Measurements from ENCODE around the gene CCDC183.
"Not testable (repeated sequence)": the region's sequence is repeated elsewhere in the genome, so short reads cannot be mapped to it uniquely, and the experiment has no call there.

CCDC183 gene

DNA sequence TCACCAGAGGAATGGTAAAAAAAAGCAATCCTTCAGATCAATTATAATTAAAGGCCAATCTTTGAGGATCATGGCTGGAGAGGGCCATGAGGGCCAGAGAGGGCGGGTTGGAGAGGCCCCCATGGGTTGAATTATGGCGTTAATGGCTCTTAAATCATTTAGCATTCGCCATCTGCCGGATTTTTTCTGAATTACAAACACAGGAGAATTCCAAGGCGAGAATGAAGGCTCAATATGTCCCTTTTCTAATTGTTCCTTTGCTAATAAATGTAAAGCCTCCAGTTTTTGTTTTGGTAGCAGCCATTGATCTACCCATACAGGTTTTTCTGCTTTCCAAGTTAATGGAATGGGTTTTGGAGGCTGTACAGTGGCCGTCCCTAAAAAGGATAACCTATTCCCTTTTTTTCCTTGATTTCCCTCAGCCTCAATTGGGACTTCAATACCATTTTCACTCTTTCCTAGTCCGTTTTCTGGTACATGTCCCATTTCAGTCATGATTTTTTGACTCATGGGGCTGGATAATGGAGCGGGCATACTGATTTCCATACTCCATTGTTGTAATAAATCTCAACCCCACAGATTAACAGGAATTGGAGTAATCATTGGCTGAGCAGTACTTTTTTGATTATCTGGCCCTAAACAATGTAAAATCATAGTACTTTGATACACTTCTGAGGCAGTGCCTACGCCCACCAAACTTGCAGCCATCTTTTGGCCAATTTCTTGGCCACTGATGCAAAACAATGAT is 11.7 kb upstream of the CCDC183 start:
- DNase-seq (ENCODE audit: low read depth in 3 of 3, low spot score in 1 of 3), result no peak

- no peak for DNase-seq (ENCODE audit: low read depth in 3 of 3, low spot score in 1 of 3)
Measured at GRCh38 chr9:136784997-136785361, 11.2 kb upstream of the CCDC183 start.

DNA sequence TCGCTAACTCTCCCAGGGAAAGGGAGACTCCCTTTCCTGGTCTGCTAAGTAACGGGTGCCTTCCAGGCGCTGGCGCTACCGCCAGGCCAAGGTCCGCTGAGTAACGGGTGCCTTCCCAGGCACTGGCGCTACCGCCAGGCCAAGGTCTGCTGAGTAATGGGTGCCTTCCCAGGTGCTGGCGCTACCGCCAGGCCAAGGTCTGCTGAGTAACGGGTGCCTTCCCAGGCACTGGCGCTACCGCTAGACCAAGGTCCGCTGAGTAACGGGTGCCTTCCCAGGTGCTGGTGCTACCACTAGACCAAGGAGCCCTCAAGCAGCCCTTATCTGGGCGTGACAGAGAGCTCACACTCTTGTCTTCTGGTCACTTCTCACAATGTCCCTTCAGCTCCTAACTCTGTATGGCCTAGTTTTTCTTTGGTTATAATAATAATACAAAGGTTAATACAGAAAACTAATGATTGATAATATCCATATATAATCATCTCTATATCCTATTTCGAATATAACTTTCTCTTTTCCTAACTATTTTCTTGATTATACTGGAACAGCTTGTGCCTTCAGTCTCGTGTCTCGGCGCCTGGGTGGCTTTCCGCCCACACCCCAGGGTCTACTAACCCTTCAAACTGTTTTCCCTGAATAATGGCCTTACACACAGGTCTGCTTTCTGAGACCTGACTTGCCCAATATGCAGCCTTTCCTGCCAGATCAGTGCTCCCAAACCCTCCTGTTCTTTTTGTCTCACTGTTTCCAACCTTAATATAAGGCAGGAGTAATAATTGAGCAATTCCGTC is 10.4 kb upstream of the CCDC183 start:
- not testable (repeated sequence) for DNase-seq (ENCODE audit: low read depth in 3 of 3, low spot score in 1 of 3)

DNA sequence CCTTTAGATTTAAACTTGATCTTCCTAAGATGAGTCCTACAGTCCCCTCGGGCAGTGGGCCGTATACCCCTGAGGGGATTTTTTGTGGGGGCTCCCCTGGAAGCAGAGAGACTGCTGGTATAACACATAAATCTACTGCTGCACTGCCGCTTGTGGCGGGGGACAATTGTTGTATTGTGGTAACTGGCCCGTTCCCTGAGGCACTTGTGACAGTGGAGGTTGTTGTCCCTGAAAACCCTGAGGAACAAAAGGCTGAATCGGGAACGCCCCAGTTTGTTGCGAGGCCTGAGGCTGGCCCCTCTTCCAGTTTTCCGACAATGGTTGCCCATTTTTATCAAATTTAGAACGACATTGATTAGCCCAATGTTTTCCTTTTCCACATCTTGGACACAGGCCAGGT is 9.7 kb upstream of the CCDC183 start:
- DNase-seq (ENCODE audit: low read depth in 3 of 3, low spot score in 1 of 3), result no peak

- not testable (repeated sequence) for DNase-seq (ENCODE audit: low read depth in 3 of 3, low spot score in 1 of 3)
Measured at GRCh38 chr9:136786983-136787382, 9.2 kb upstream of the CCDC183 start.

DNA sequence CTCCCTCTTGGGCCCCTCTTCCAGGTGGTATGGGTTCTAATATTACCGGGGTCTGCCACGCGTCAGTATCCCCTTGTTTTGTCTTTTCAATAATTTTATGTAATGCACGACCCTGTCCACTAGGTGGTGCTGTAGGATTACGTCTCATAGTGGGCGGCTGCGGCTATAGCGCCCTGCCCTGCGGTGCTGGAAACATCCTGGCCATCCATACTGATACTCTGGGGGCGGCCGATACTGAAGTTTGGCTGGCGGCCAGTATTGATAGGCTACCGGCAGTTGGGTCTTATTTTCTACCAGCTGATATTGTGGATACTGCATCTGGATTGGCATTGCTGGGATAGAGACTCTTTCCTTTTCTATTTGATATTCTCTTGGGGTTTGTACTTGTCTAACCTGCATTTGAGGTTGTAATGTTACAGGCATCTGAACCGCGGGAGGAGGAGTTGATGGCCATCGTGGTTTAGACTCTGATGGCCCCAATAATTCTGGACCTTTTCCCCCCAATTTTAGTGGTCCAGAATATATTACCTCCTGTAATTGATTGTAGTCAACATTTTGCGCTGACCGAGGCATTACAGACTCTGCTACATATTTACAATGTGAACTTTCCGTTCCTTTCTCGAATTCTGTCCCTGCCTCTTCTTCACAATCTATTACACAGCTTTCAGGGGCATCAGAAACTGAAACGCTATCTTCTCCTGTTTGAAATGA is 8.3 kb upstream of the CCDC183 start:
- peak in 2 of 3 donors; percentile 32 to 38 for DNase-seq (ENCODE audit: low read depth in 3 of 3, low spot score in 1 of 3)

DNA sequence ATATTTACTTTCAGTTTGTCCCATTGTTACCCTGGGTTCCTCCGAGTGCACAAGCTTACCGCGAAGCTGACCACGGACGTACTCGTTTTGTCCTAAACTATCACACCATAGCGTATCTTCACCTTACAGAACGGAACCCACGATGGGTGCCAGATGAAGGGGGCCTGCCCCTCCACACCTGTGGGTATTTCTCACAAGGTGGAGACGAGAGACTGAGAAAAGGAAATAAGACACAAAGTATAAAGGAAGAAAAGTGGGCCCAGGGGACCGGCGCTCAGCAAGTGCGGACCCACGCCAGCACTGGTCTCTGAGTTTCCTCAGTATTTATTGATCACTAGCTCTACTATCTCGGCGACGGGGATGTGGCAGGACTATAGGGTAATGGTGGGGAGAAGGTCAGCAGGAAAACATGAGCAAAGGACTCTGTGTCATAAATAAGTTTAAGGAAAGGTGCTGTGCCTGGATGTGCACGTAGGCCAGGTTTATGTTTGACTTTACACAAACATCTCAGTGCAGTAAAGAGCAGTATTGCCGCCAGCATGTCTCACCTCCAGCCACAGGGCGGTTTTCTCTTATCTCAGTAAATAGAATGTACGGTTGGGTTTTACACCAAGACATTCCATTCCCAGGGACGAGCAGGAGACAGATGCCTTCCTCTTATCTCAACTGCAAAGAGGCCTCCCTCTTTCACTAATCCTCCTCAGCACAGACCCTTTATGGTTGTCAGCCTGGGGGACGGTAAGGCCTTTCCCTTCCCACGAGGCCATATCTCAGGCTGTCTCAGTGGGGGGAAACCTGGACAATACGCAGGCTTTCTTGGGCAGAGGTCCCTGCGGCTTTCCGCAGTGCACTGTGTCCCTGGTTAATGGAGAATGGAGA is 7.3 kb upstream of the CCDC183 start:
- DNase-seq (ENCODE audit: low read depth in 3 of 3, low spot score in 1 of 3), result not testable (repeated sequence)

- no peak for DNase-seq (ENCODE audit: low read depth in 3 of 3, low spot score in 1 of 3)
Measured at GRCh38 chr9:136789523-136789937, 6.6 kb upstream of the CCDC183 start.

DNA sequence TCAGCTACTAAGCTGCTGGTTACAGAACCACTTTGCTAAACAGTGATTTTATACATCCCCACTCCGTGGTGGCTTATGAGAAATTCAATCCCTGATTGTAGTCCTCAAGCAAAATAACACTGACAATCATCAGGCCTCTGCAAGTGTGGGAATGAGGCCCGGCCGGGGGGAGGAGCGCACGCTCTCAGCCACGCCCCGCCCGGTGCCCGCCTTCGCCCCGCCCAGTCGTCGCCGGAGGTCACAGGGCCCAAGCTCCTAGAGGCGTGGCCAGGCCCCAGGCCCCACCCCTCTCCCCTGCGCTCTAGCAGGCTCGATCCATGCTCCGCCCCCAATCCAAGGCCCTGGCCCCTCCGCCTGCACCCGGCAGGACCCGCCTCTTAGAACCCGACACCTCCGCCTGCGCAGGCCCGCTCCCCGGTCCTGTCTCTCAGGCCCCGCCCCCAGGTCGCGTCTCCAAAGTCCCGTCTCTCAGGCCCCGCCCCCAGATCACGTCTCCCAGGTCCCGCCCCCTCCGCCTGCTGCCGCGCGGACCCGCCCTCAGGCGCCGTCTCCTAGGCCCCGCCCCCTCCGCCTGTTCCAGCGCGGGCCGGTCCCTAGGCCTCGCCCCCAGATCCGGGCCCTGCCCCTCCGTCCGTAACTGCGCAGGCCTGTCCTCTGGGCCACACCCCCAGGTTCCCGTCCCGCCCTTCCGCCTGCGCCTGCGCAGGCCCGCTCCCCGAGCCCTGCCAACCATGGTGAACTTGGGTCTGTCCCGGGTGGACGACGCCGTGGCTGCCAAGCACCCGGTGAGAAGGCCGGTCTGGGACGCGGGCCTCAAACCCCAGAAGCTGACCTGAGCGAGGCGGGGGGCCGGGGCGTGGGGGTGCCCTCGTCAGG is 5.3 kb upstream of the CCDC183 start, which contains the start of gene TMEM141:
Gene TMEM141, plus strand, starts transcription at position 705 of the 876 bp plus-strand sequence. Its CDS starts 27 bp downstream, at position 732.
- peak; percentile 99 to 100 (median 100) for DNase-seq (ENCODE audit: low read depth in 3 of 3, low spot score in 1 of 3)

GRCh38 chr9:136791516-136792276 is 4.4 kb upstream of the CCDC183 start:
- peak in 2 of 3 donors; percentile 33 to 52 for DNase-seq (ENCODE audit: low read depth in 3 of 3, low spot score in 1 of 3)

- no peak for DNase-seq (ENCODE audit: low read depth in 3 of 3, low spot score in 1 of 3)
Measured at GRCh38 chr9:136792321-136793085, 3.6 kb upstream of the CCDC183 start.

DNA sequence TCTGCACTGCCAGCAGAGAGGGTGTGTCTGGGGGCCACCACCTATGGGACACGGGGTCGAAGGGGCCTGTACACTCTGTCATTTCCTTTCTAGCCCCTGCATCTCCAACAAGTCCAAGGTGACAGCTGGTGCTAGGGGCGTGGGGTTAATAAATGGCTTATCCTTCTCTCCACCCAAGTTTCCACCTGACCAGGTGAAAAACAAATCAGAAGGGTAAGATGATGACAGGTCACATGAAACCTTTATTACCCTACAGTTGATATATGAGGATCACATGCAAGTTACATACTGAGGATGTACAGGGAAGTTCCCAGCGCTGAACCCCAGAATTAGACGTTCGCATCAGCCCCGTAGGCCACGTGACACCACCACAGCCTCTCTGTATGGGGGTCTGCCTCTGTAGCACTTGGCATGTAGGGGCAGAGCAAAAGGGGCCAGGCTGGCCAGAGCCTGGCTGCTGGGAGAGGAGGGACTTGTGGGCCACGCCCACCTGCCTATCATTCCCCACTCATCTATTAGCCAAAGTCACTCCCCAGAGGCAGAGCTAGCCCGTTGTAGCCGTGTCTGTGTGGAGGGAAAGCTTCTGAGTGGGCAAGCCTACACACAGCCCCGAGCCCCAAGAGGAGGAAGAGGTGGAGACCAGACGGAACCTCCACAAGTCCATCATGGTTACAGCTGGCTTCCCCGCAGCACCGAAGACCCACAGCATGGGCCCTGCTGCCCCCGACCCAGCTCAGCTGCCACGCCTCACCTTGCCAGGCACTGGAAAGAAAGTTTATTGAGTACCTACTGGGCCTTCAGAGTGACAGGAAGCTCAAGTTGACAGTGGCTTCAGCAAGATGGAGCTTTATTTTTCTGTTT is 2.8 kb upstream of the CCDC183 start:
- DNase-seq (ENCODE audit: low read depth in 3 of 3, low spot score in 1 of 3), result no peak

GRCh38 chr9:136794281-136794999 is 1.7 kb upstream of the CCDC183 start:
- DNase-seq (ENCODE audit: low read depth in 3 of 3, low spot score in 1 of 3), result no peak

- DNase-seq (ENCODE audit: low read depth in 3 of 3, low spot score in 1 of 3), result no peak
Measured at GRCh38 chr9:136795000-136795348, 1.2 kb upstream of the CCDC183 start.

- DNase-seq (ENCODE audit: low read depth in 3 of 3, low spot score in 1 of 3), result not testable (repeated sequence)
Measured at GRCh38 chr9:136796775-136797347, 723 bp downstream of the CCDC183 start.

- DNase-seq (ENCODE audit: low read depth in 3 of 3, low spot score in 1 of 3), result no peak
Measured at GRCh38 chr9:136798708-136799078, 2.6 kb downstream of the CCDC183 start.
